Progenitor cell of endocrine pancreas (in vitro differentiated cells): ENCODE data around the gene NSUN6. TPM values are rescaled to one million over a fixed set of nuclear protein-coding genes. Genes with fewer than 3 reads are reported as not detected.

Experiments used
- DNase-seq: peaks from one replicate; pipeline ENCODE4 v3.0.0; 2021; ENCODE audit warnings: low spot score; ENCODE audit not compliant: unreplicated experiment
- H3K27ac Mint-ChIP-seq: 2 replicates; pipeline ENCODE4 v1.8.0; 2021; ENCODE audit warnings: mild to moderate bottlenecking, moderate library complexity, mixed read lengths
- H3K27me3 Mint-ChIP-seq: 2 replicates; pipeline ENCODE4 v1.8.0; 2021; ENCODE audit warnings: mixed read lengths
- H3K36me3 Mint-ChIP-seq: 2 replicates; pipeline ENCODE4 v1.8.0; 2022; ENCODE audit warnings: mixed read lengths; ENCODE audit not compliant: insufficient read depth
- H3K4me1 Mint-ChIP-seq: 2 replicates; pipeline ENCODE4 v1.8.0; 2021; ENCODE audit warnings: low read depth, mixed read lengths
- H3K4me3 Mint-ChIP-seq: 2 replicates; pipeline ENCODE4 v1.8.0; 2021; ENCODE audit warnings: low read depth, mild to moderate bottlenecking, moderate library complexity, mixed read lengths
- H3K9me3 Mint-ChIP-seq: 2 replicates; pipeline ENCODE4 v1.8.0; 2021; ENCODE audit warnings: low read depth, mixed read lengths
- total RNA-seq: library from RNA; stranded (reverse); gene quantifications from 2 replicates; pipeline ENCODE4 v1.2.1, GENCODE V29; 2021
- TF ChIP-seq, protein P1 (sequence below): fragments of 200-600 bp; sonication (generic); IDR thresholded peaks from one replicate; pipeline ENCODE4 v1.5.0; 2021; ENCODE audit warnings: antibody characterized with exemption, mild to moderate bottlenecking; ENCODE audit not compliant: unreplicated experiment

NSUN6 gene
- total RNA-seq, 1 donor from 2014 or later, result 17.3 TPM

DNA sequence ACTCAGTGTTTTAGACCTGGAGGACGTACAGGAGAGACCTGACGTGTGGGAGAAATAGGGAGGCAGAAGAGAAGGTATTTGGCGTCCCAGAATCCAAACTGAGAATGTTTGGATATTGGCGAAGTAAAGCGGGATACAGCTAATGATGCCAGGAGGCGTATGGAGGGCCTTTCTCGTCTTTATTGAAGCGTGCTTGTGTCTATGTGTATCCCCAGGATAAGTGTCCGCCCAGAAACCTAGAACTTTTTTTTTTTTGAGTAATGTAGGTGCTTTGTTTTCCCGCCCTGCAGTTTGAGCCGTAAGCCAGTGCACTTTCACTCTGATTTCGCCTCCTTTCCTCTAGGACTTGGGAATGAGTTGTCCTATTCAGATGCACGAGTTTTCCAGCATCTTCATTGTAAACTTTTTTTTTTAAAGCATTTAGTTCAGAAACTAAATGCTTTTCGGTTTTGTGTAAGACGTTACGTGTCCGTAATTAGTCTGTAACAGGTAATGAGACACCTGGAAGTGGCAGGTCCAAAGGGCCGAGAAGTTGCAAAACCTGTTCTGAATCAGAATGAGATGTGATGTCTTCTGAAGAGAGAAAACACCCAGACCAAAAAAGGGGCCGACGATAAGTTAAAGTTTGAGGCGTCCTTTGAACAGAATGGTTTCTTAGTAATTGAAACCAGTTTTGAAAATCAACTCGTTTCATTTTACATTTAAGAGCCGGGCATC is 8.6 kb upstream of the NSUN6 start:
- no peak for DNase-seq
- peak overlapping the region; percentile 100 for H3K27ac Mint-ChIP-seq
- H3K9me3 Mint-ChIP-seq, result no peaks in the 10 kb centered on the region
- peaks cover 28% of the 10 kb centered on the region for H3K4me1 Mint-ChIP-seq
- TF ChIP-seq, protein P1, sequence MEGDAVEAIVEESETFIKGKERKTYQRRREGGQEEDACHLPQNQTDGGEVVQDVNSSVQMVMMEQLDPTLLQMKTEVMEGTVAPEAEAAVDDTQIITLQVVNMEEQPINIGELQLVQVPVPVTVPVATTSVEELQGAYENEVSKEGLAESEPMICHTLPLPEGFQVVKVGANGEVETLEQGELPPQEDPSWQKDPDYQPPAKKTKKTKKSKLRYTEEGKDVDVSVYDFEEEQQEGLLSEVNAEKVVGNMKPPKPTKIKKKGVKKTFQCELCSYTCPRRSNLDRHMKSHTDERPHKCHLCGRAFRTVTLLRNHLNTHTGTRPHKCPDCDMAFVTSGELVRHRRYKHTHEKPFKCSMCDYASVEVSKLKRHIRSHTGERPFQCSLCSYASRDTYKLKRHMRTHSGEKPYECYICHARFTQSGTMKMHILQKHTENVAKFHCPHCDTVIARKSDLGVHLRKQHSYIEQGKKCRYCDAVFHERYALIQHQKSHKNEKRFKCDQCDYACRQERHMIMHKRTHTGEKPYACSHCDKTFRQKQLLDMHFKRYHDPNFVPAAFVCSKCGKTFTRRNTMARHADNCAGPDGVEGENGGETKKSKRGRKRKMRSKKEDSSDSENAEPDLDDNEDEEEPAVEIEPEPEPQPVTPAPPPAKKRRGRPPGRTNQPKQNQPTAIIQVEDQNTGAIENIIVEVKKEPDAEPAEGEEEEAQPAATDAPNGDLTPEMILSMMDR, result no peak
- peak overlapping the region; percentile 99 for H3K4me3 Mint-ChIP-seq
- H3K36me3 Mint-ChIP-seq, result peaks cover 8% of the 10 kb centered on the region
- H3K27me3 Mint-ChIP-seq, result no peaks in the 10 kb centered on the region

DNA sequence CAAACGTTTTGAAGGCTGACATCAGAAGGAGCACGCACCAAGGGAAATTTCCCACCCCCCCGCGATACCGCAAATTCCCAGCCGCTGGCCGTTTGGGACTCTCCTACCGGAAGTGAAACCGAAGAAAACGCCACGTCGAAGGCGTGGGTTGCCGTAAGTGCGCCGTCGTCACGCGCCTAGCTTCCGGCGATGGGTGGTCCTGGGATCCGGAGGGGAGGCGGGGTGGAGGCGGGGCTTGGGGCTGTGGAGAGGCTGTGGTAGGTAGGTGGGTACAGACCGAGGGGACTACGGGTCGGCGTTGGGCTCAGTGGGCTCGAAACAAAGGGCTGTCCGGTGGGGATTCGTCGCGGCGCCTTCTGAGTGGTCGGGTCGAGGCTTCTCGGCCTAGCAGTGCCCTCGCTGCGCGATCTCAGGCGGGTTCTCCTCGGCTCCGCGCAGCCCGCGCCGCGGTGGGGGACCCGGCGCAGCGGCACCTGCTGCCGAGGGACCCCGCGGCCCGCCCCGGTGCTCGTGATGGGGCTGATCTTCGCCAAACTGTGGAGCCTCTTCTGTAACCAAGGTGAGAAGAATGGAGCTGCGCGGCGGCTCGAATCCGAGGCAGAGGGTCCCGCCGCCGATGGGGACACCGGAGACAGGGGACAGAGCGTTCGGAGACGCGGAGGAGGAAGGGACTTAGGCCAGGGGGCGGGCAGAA is 7.9 kb upstream of the NSUN6 start, which contains the start of gene ARL5B:
TSS of gene ARL5B (plus strand) at position 307 of the 694 bp plus-strand sequence. CDS start at position 514, 207 bp downstream.
- Mint-ChIP-seq H3K36me3 (peaks cover 8% of the 10 kb centered on the region), H3K27me3 (no peaks in the 10 kb centered on the region), H3K4me3 (peak within 1 kb of the TSS; percentile 99), H3K4me1 (peaks cover 26% of the 10 kb centered on the region), H3K9me3 (no peaks in the 10 kb centered on the region), H3K27ac (peak within 1 kb of the TSS; percentile 100)
- TF ChIP-seq, protein P1, result no peak
- peak; percentile 90 for DNase-seq

DNA sequence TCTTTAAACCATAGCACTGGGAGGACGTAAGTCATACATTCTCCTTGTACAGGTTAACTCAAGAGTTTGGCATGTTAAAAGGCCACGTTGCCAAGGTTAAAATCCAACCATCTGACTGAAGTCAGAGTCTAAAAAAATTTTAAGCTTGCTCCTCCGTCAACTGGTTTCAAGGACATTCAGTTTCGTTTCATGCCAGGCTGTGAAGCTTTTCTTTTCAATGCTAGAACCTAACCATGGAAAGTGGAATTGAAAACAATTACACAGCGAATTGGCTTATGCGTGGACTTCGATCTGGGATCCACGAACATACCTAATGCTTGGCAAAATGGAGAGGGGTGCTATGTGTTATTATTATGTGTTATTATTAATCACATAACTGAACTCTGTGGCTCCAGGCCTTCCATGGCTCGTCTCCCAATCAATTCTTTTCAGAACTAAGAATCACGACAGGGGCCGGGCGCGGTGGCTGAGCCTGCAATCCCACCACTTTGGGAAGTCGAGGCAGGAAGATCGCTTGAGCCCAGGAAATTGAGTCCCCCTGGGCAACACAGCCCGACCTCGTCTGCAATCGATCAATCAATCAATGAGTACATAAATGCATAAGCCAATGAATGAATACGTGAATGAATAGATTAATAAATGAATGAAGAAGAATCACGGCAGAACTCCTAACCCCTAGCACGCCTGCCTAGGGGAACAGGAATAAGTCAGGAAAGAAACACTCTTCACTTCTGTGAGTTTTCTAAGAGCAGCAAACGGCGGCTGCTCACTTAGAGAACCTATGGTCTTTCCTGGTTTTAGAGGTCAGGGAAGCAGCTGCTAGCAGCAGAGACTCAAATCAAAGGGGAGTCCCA is 7.1 kb upstream of the NSUN6 start:
- no peaks in the 10 kb centered on the region for H3K9me3 Mint-ChIP-seq
- peak overlapping the region; percentile 100 for H3K27ac Mint-ChIP-seq
- H3K4me1 Mint-ChIP-seq, result peaks cover 26% of the 10 kb centered on the region
- H3K4me3 Mint-ChIP-seq, result peak overlapping the region; percentile 99
- TF ChIP-seq, protein P1, result no peak
- no peaks in the 10 kb centered on the region for H3K27me3 Mint-ChIP-seq
- peaks cover 5% of the 10 kb centered on the region for H3K36me3 Mint-ChIP-seq
- DNase-seq, result no peak

DNA sequence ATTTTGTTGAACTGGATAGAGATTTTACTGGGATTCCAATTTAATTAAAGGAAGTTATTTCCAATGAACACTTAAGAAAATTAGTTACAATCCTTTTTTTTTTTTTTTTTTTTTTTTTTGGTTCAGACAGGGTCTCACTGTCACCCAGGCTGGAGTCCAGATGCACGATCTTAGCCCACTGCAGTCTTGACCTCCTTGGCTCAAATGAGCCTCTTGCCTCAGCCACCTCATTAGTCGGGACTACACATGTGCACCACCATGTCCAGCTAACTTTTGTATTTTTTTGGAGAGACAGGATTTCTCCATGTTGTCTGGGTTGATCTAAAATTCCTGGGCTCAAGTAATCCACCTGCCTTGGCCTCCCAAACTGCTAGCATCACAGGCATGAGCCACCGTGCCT is 5.3 kb upstream of the NSUN6 start:
- H3K27ac Mint-ChIP-seq, result no peak overlapping the region
- H3K9me3 Mint-ChIP-seq, result no peaks in the 10 kb centered on the region
- H3K4me1 Mint-ChIP-seq, result peaks cover 23% of the 10 kb centered on the region
- H3K27me3 Mint-ChIP-seq, result no peaks in the 10 kb centered on the region
- TF ChIP-seq, protein P1, result no peak
- no peak for DNase-seq
- H3K36me3 Mint-ChIP-seq, result peaks cover 4% of the 10 kb centered on the region
- no peak overlapping the region for H3K4me3 Mint-ChIP-seq

DNA sequence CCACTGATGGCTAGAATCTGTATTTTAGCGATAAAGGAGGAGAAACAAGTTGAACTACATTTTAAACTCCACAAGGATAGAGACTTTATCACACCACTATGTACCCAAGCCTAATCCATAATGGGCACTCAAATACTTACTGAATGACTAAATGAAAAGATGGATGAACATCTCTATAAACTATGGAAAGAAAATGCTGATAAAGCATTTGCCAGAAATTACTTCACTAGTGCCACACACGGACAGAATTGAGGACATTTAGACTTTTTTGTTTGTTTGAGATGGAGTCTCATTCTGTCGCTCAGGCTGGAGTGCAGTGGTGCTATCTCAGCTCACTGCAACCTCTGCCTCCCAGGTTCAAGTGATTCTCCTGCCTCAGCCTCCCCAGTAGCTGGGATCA is 1.7 kb upstream of the NSUN6 start:
- Mint-ChIP-seq H3K4me1 (peaks cover 20% of the 10 kb centered on the region), H3K4me3 (peak overlapping the region; percentile 95), H3K27ac (no peak overlapping the region), H3K9me3 (no peaks in the 10 kb centered on the region), H3K36me3 (no peaks in the 10 kb centered on the region), H3K27me3 (no peaks in the 10 kb centered on the region)
- DNase-seq, result no peak
- TF ChIP-seq, protein P1, result no peak
